HepG2 (cell line): Measurements from ENCODE around the gene RNF168. TPM values are rescaled to one million over a fixed set of nuclear protein-coding genes. Genes with fewer than 3 reads are reported as not detected.

Source experiments
- AGO1 ChIP-seq: fragments of 200-400 bp; formaldehyde crosslinking; IDR thresholded peaks from 2 replicates; pipeline ENCODE4 v1.6.1; 2017; ENCODE audit warnings: mild to moderate bottlenecking, low read depth, low read length, moderate library complexity; ENCODE audit not compliant: poor library complexity, severe bottlenecking
- ASH2L ChIP-seq: fragments of 300-600, 200-600 bp; sonication (generic); IDR thresholded peaks from 2 replicates; pipeline ENCODE4 v1.7.0; 2017; ENCODE audit warnings: low read depth, mild to moderate bottlenecking, moderate library complexity, mixed read lengths, low read length; ENCODE audit not compliant: insufficient read length
- BRCA1 ChIP-seq: sonication (generic); formaldehyde crosslinking; IDR thresholded peaks from 2 replicates; pipeline ENCODE4 v1.4.0; 2020; ENCODE audit warnings: missing genetic modification reagents
- FOXA3 ChIP-seq: IDR thresholded peaks from 2 replicates; pipeline ENCODE4 v1.6.1; 2016; ENCODE audit warnings: missing genetic modification reagents, missing compliant biosample characterization
- FOXK2 ChIP-seq: fragments of 450-650 bp; IDR thresholded peaks from 2 replicates; pipeline ENCODE4 v1.6.1; 2016
- HNF1B ChIP-seq: sonication (generic); formaldehyde crosslinking; IDR thresholded peaks from 2 replicates; pipeline ENCODE4 v1.5.1; 2020; ENCODE audit warnings: mild to moderate bottlenecking, moderate library complexity, missing genetic modification reagents
- MTERF4 ChIP-seq: sonication (generic); formaldehyde crosslinking; IDR thresholded peaks from 2 replicates; pipeline ENCODE4 v1.8.0; 2023; ENCODE audit warnings: mild to moderate bottlenecking, missing genetic modification reagents
- PHF20 ChIP-seq: sonication (generic); formaldehyde crosslinking; IDR thresholded peaks from 2 replicates; pipeline ENCODE4 v1.5.0; 2020; ENCODE audit warnings: mild to moderate bottlenecking, missing genetic modification reagents
- RNF2 ChIP-seq: fragments of 450-650 bp; conservative IDR thresholded peaks from 2 replicates; pipeline ENCODE4 v1.6.1; 2016; ENCODE audit warnings: low read depth
- SNAPC4 ChIP-seq: sonication (generic); formaldehyde crosslinking; IDR thresholded peaks from 2 replicates; pipeline ENCODE4 v1.4.0; 2020; ENCODE audit warnings: mild to moderate bottlenecking, missing genetic modification reagents
- SP5 ChIP-seq: IDR thresholded peaks from 2 replicates; pipeline ENCODE4 v1.6.1; 2016; ENCODE audit warnings: low read depth, borderline replicate concordance
- YEATS4 ChIP-seq: sonication (generic); formaldehyde crosslinking; IDR thresholded peaks from 2 replicates; pipeline ENCODE4 v1.4.0; 2020; ENCODE audit warnings: missing genetic modification reagents, borderline replicate concordance
- ZNF138 ChIP-seq: sonication (generic); formaldehyde crosslinking; IDR thresholded peaks from 2 replicates; pipeline ENCODE4 v1.5.0; 2020; ENCODE audit warnings: mild to moderate bottlenecking, low read depth, missing genetic modification reagents
- ZNF281 ChIP-seq: sonication (generic); formaldehyde crosslinking; IDR thresholded peaks from 2 replicates; pipeline ENCODE4 v1.4.0; 2020; ENCODE audit warnings: missing genetic modification reagents, borderline replicate concordance
- ZNF317 ChIP-seq: sonication (generic); formaldehyde crosslinking; IDR thresholded peaks from 2 replicates; pipeline ENCODE4 v1.5.0; 2020; ENCODE audit warnings: mild to moderate bottlenecking, missing genetic modification reagents
- ZNF326 ChIP-seq: sonication (generic); formaldehyde crosslinking; IDR thresholded peaks from 2 replicates; pipeline ENCODE4 v1.4.0; 2020; ENCODE audit warnings: missing genetic modification reagents, borderline replicate concordance
- ZNF598 ChIP-seq: sonication (generic); formaldehyde crosslinking; IDR thresholded peaks from 2 replicates; pipeline ENCODE4 v1.5.1; 2020; ENCODE audit warnings: mild to moderate bottlenecking, missing genetic modification reagents, borderline replicate concordance
- polyA plus RNA-seq, 8 experiments: library from polyadenylated mRNA; depleted of rRNA in 3 of 8; stranded (reverse) in 7 of 8; unstranded in 1 of 8; fragments of >200 nt; fragmentation: Illumina TruSeq in 4 of 8; extraction: Trizol in 4 of 8; gene quantifications; 2 replicates each; pipeline versions ENCODE4 v1.2.1 to v1.2.3, GENCODE V29; 2011 to 2016; ENCODE audit warnings: low read depth in 4 of 8, missing spikeins in 1 of 8, mixed read lengths in 1 of 8; ENCODE audit not compliant: insufficient read depth in 1 of 8
- total RNA-seq, 5 experiments: library from RNA; depleted of rRNA; stranded (reverse); fragments of >200 nt; fragmentation: Illumina TruSeq; extraction: Trizol; gene quantifications; 2 replicates each; pipeline ENCODE4 v1.2.3, GENCODE V29; 2016; ENCODE audit warnings: low read depth in 1 of 5

RNF168 gene
- total and polyA plus RNA-seq, 2 of the 13 experiments (the other 11 are each of a cell fraction or from before 2014, with no cell fraction given) = 3.7 to 22.9 TPM

- TF ChIP-seq SNAPC4 (CRISPR knock-in tag) = peak; percentile 75; the same call in 1 of the 2 replicates
- 0 out of 2 replicates have a peak, but pooled peaks have one; percentile 21 for TF ChIP-seq MTERF4
- TF ChIP-seq HNF1B = 0 out of 2 replicates have a peak, but pooled peaks have one; percentile 20
- TF ChIP-seq ZNF138 (CRISPR knock-in tag) = no peak
- 0 out of 2 replicates have a peak, but pooled peaks have one; percentile 15 for TF ChIP-seq ZNF317
- TF ChIP-seq SP5 (CRISPR knock-in tag) = peak; percentile 67; the same call in 1 of the 2 replicates
- TF ChIP-seq FOXA3 = 0 out of 2 replicates have a peak, but pooled peaks have one; percentile 34
- TF ChIP-seq ZNF598 = peak; percentile 86; the same call in 1 of the 2 replicates
- no peak for TF ChIP-seq ZNF326 (CRISPR knock-in tag)
- peak; percentile 94 for TF ChIP-seq ZNF281 (CRISPR knock-in tag)
- peak; percentile 87 for TF ChIP-seq FOXK2
- peak; percentile 91 for TF ChIP-seq ASH2L
- no peak for TF ChIP-seq AGO1
- peak; percentile 80; the same call in 1 of the 2 replicates for TF ChIP-seq BRCA1 (CRISPR knock-in tag)
- TF ChIP-seq YEATS4 (CRISPR knock-in tag) = peak; percentile 7; the same call in 1 of the 2 replicates
- 0 out of 2 replicates have a peak, but pooled peaks have one; percentile 56 for TF ChIP-seq PHF20 (CRISPR knock-in tag)
- no peak for TF ChIP-seq RNF2
Measured at GRCh38 chr3:196432137-196432879, 71.3 kb downstream of the RNF168 start, which contains the start of gene UBXN7 (continued).
